HK-2 (cell line): Measurements from ENCODE around the gene ABHD17B.

Experiments
- DNase-seq: peaks from one replicate; pipeline ENCODE4 v3.0.0-alpha.2; 2018; ENCODE audit not compliant: unreplicated experiment

The ABHD17B gene

DNA sequence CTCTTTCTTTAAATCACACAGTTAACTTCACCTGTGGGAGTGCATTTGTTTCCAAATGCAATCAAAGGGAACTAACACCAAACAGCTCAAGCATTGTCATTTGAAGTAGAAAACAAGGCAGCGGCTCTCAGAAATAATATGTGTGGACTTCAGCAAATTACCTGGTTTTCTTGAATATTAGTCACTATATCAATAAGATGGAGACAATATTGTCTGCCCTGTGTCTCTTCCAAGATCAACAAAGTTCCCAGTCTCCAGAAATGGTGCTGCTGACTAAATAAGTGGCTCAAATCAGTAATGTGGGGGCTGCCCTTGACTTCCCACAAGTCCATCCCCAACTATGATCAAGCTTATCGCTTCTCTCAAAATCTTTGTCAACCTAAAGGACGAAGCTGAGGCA, 89.6 kb downstream of the ABHD17B start:
- DNase-seq = no peak

GRCh38 chr9:71820403-71820921, 90.5 kb downstream of the ABHD17B start:
- no peak for DNase-seq

GRCh38 chr9:71819115-71819739, 91.8 kb downstream of the ABHD17B start:
- DNase-seq = no peak

GRCh38 chr9:71816916-71817451, 94.0 kb downstream of the ABHD17B start:
- DNase-seq = no peak
